NCI-H510A treated with DMSO at 0.1 percent for 48 hours (cell line): ENCODE results near the gene SPA17.

Source experiments
- DNase-seq: peaks from one replicate; lab custom pipeline; 2025; lab: John Stamatoyannopoulos, UW

SPA17 gene

GRCh38 chr11:124724979-124725718, 51.4 kb downstream of the SPA17 start:
- DNase-seq = no peak

GRCh38 chr11:124725719-124726105, 52.0 kb downstream of the SPA17 start:
- DNase-seq = no peak

- no peak for DNase-seq
These were observed 53.8 kb downstream of the SPA17 start for GRCh38 chr11:124727474-124727873.

GRCh38 chr11:124728134-124728533, 54.4 kb downstream of the SPA17 start:
- DNase-seq = no peak

DNA sequence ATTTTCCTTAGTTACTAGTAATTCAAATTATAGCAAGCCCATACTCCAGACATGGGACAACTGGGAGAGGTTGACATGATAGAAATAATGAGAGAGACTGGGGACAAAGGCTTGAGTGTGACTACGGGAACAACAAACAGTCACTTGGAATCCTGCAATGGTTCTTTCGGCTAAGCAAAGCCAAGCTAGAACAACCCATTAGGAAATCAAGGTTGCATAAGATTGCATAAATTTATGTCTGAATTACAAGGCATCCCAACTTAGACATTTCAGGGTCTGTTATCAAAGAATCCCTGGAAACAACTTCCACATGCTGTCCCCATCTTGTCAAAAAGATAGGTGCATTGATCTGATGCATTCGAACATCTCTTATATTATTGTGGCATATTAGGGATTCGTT, 55.9 kb downstream of the SPA17 start:
- DNase-seq = no peak

DNA sequence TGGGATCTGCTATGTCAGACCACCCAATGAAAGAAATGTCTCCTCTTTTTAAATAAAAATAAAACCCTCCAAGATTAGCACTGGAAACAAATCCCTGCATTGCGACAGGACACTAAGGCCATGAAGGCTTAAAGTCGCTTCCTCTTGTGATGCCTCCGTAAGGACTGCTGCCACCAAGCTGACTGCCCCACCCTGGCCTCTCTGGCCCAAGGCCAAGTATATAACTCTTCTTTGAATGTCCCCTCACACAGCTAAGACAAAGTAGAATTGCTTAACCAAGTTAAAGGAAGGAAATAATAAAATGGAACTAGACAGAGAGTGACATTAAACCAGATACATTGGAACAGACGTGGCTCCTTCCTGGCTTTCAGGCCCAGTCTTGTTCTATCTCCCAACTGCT, 58.5 kb downstream of the SPA17 start:
- no peak for DNase-seq

DNA sequence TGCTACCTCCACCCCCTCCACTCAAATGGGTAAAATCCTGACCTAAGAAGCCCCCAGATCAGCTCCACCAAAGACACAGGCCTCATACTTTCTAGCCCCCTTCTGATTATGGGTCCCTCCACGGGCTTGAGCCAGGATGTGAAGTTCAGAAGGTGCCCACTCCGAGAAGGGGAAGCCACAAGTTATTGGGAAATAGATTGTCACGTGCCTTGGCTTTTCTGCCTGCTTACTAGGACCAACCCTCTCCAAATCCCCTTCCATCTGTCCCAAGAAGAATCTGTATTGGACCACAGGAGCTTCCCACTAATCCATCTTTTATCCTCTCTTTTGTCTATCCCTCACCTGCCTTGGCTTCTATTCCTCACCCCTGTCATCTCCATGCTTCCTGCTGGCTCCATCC, 63.0 kb downstream of the SPA17 start:
- no peak for DNase-seq

GRCh38 chr11:124737638-124738305, 64.1 kb downstream of the SPA17 start:
- no peak for DNase-seq

GRCh38 chr11:124738713-124739478, 65.2 kb downstream of the SPA17 start:
- no peak for DNase-seq

- peak; percentile 76 for DNase-seq
These were observed 66.0 kb downstream of the SPA17 start, which contains the start of gene NRGN for GRCh38 chr11:124739479-124740276. NRGN (plus strand) TSS chr11:124739942; CDS start chr11:124740085, 143 bp downstream.

DNA sequence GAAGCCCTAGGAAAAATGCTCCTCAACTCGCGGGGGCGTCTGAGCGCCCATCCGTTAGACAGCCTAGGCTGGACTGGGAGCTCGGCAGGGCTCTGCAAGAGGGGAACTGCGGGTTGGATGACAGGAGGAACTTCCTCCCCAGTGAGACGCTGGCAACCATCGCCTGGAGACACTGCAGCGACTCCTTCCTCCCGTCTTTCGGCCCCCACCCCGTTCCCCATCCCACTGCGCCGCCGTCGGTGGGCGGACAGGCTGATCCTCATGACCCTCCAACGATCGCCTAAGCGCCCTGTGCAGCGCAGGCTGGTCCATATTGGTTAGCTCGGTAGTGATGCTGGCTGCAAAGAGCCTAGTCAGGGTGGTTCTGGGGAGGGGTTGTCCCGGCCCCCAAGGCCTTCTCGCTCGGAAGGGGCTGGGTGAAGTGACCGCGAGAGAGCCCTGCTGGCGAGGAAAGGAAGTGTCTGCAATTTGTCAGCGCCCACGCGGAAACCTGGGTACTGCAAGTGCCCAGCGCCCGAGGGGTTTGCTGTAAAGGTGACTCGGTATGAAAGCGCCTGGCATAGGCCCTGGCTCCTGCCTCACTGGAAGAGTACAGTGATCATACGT, 66.7 kb downstream of the SPA17 start:
- DNase-seq = no peak

DNA sequence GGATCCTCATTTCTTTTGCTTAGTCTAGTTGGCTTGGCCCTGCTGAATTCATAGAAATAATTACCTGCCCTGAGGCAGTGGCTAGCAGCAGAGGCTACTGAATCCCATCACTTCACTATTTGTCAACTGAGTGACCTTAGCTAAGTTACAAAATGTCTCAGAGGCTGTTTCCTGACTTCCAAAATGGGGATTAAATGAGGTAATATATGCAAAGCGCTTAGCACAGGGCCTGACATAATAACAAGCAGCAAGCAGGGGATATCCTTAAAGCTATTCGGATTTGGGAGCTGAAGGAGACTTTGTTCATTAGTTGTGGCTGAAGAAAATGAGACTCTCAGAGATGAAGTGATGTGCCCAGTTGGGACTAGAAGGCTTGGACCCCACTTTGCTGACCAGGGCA, 68.9 kb downstream of the SPA17 start:
- no peak for DNase-seq

DNA sequence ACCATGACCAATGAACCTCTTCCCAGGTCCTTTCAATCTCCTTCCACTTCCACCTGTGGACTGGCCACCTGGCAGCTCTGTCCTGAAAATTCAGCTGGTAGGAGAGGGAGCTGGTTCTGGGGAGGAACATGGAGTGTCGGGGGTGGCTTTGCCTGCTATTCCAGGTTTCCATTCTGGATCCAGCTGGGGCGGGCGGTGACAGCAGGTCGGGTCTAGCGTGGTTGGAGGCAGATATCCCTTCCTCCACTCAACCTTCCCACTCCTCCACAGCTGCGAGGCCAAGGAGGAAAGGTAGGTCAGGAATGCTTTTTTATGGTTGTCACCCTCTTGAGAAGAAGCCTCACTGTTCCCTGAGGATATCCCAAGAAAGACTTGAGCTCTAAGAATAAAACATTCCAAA, 69.3 kb downstream of the SPA17 start:
- no peak for DNase-seq

- no peak for DNase-seq
These were observed 71.6 kb downstream of the SPA17 start for GRCh38 chr11:124745270-124745834.

DNA sequence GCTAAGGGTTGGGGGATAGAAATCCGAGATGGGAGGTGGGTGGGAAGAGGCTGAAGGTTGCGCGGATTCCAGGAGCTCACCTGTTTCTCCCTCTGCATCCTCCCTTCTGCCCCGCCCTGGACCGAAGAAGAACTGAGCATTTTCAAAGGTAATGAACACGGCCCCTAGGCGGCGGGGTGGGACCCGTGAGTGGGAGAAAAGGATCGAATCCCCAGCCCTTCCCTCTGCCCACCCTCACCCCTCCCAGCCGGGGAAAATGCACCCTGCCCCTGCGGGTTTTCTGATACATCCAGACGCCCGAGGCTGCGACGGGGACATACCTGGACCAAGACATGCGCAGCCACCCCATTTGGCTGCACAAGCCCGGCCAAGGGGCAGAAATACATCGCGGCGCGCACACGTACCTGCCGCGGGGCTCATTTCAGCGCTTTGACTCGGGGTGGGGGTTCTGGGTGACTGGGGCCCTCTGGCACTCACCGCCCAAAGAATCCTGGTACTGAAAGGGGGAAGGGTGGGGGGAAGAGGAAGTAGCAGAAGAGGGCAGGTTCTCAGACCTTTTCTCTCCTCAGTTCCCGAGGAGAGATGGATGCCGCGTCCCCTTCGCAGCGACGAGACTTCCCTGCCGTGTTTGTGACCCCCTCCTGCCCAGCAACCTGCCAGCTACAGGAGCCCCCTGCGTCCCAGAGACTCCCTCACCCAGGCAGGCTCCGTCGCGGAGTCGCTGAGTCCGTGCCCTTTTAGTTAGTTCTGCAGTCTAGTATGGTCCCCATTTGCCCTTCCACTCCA, 72.3 kb downstream of the SPA17 start:
- no peak for DNase-seq

GRCh38 chr11:124746621-124747243, 73.0 kb downstream of the SPA17 start:
- DNase-seq = peak; percentile 64
